Tibial nerve (tissue), 4 donors: ENCODE results near the gene METRN. TPM values are rescaled to one million over a fixed set of nuclear protein-coding genes. Genes with fewer than 3 reads are reported as not detected.
A peak's percentile ranks its signal among the peaks of the same experiment; 100 is the strongest.

ENCODE experiments used
- DNase-seq, 2 donors: peaks; one replicate each; pipeline ENCODE4 v3.0.0-alpha.2; 2019; ENCODE audit warnings: low spot score in 2 of 2
- H3K27ac ChIP-seq, 4 donors: fragments of 200-600 bp; sonication (generic) in 3 of 4; one replicate each; pipeline ENCODE4 v1.5.1; 2017 to 2019; ENCODE audit warnings: mild to moderate bottlenecking in 1 of 4
- H3K27me3 ChIP-seq, 2 donors: fragments of 200-600 bp; sonication (generic) in 1 of 2; one replicate each; pipeline versions ENCODE4 v1.5.1 to v1.6.0; 2017 to 2019
- H3K36me3 ChIP-seq, 3 donors: fragments of 200-600 bp; sonication (generic); one replicate each; pipeline ENCODE4 v1.5.1; 2018 to 2019
- H3K4me1 ChIP-seq, 4 donors: fragments of 200-600 bp; sonication (generic) in 3 of 4; one replicate each; pipeline ENCODE4 v1.5.1; 2017 to 2019
- H3K4me3 ChIP-seq, 4 donors: fragments of 200-600 bp; sonication (generic) in 3 of 4; one replicate each; pipeline ENCODE4 v1.5.1; 2017 to 2019; ENCODE audit warnings: mild to moderate bottlenecking in 1 of 4, moderate library complexity in 1 of 4
- H3K9me3 ChIP-seq, 4 donors: fragments of 200-600 bp; sonication (generic) in 3 of 4; one replicate each; pipeline ENCODE4 v1.5.1; 2017 to 2019
- EP300 ChIP-seq, 2 donors: sonication (generic); formaldehyde crosslinking; IDR thresholded peaks; one replicate each; pipeline ENCODE4 v1.6.1; 2017; ENCODE audit warnings: antibody characterized with exemption in 2 of 2, mild to moderate bottlenecking in 1 of 2
- POLR2A ChIP-seq, 2 donors: fragments of 450-650 bp; IDR thresholded peaks; one replicate each; pipeline ENCODE4 v1.6.1; 2017; ENCODE audit warnings: antibody characterized with exemption in 2 of 2, mild to moderate bottlenecking in 2 of 2, moderate library complexity in 2 of 2
- WGBS, 2 donors: methylation state at CpG; one replicate each; pipeline ENCODE4 v1.1.5; 2018; 5-methylcytosine and 5-hydroxymethylcytosine counted together
- total RNA-seq, 4 donors: library from RNA; depleted of rRNA; stranded (reverse); fragments of >200 nt; gene quantifications; one replicate each; pipeline ENCODE4 v1.1.0, GENCODE V29; 2016
- TF ChIP-seq, protein P1 (sequence below), 5 experiments: fragments of 200-600 bp in 3 of 5; fragments of 450-650 bp in 2 of 5; sonication (generic) in 3 of 5; IDR thresholded peaks; one replicate each; pipeline ENCODE4 v1.5.1; 2016 to 2019; ENCODE audit warnings: antibody characterized with exemption in 5 of 5, mild to moderate bottlenecking in 3 of 5, moderate library complexity in 2 of 5

METRN gene
- total RNA-seq, 4 donors from 2014 or later: 78.8 to 131 (median 108) TPM

DNA sequence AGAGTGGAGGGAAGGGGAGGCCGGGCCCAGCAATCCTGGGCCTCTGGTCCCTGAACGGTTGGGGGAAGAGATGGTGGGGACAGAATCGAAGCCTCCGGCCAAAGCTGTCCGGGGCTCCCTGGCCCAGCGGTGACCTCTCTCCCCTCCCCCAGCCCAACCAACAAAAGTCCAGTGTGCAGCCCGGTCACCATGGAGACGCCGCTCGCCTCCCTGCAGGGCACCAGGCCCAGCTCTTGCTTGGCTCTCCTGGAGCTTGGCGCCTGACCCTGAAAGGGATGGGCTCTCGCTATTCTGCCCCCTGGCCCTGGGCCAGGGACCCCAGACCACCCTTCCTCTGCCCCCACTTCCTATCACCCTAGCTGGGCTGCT is 1.3 kb downstream of the METRN start:
- Histone ChIP-seq H3K36me3 (no peaks in the 10 kb centered on the region), H3K4me3 (peak overlapping the region; percentile 49 to 89 (median 66)), H3K27ac (peak overlapping the region; percentile 55 to 88 (median 81)), H3K27me3 (peaks cover 0 to 5% of the 10 kb centered on the region in 2 donors), H3K4me1 (peaks cover 0 to 74% (median 43%) of the 10 kb centered on the region in 4 donors), H3K9me3 (no peaks in the 10 kb centered on the region)
- TF ChIP-seq EP300 (IDR thresholded peaks at IDR 0.05): peak in 1 of 2 donors; percentile 53
- TF ChIP-seq, protein P1, sequence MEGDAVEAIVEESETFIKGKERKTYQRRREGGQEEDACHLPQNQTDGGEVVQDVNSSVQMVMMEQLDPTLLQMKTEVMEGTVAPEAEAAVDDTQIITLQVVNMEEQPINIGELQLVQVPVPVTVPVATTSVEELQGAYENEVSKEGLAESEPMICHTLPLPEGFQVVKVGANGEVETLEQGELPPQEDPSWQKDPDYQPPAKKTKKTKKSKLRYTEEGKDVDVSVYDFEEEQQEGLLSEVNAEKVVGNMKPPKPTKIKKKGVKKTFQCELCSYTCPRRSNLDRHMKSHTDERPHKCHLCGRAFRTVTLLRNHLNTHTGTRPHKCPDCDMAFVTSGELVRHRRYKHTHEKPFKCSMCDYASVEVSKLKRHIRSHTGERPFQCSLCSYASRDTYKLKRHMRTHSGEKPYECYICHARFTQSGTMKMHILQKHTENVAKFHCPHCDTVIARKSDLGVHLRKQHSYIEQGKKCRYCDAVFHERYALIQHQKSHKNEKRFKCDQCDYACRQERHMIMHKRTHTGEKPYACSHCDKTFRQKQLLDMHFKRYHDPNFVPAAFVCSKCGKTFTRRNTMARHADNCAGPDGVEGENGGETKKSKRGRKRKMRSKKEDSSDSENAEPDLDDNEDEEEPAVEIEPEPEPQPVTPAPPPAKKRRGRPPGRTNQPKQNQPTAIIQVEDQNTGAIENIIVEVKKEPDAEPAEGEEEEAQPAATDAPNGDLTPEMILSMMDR (IDR thresholded peaks at IDR 0.05): no peak
- peak in 1 of 2 donors; percentile 38 for DNase-seq
- 8 to 10% methylated on average over 4 to 7 of the region's 12 CpGs for WGBS, 2 donors

DNA sequence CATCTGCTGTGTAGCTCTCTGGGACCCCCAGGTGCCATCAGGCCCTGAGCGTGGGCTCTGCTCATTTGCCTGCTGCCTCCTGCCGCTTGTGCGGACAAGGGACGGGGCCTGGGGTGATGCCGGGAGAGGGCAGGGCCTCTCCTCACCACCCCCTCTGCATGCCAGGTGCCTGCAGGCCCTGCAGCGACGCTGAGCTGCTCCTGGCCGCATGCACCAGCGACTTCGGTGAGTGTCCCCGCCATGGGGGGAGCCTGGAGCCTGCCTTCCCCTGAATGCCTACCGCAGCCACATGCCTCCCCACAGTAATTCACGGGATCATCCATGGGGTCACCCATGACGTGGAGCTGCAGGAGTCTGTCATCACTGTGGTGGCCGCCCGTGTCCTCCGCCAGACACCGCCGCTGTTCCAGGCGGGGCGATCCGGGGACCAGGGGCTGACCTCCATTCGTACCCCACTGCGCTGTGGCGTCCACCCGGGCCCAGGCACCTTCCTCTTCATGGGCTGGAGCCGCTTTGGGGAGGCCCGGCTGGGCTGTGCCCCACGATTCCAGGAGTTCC is 1.9 kb downstream of the METRN start:
- peak overlapping the region in 3 of 4 donors; percentile 49 to 89 (median 68) for H3K4me3 ChIP-seq
- no peaks in the 10 kb centered on the region for H3K27me3 ChIP-seq
- H3K9me3 ChIP-seq: no peaks in the 10 kb centered on the region
- peaks cover 0 to 74% (median 46%) of the 10 kb centered on the region in 4 donors for H3K4me1 ChIP-seq
- WGBS, 2 donors: 52 to 76% methylated on average over 21 to 28 of the region's 29 CpGs
- H3K36me3 ChIP-seq: no peaks in the 10 kb centered on the region
- no peak for DNase-seq
- TF ChIP-seq, protein P1 (IDR thresholded peaks at IDR 0.05): no peak
- TF ChIP-seq EP300 (IDR thresholded peaks at IDR 0.05) (no peak), POLR2A (IDR thresholded peaks at IDR 0.05) (no peak)
- H3K27ac ChIP-seq: peak overlapping the region; percentile 46 to 88 (median 72)

DNA sequence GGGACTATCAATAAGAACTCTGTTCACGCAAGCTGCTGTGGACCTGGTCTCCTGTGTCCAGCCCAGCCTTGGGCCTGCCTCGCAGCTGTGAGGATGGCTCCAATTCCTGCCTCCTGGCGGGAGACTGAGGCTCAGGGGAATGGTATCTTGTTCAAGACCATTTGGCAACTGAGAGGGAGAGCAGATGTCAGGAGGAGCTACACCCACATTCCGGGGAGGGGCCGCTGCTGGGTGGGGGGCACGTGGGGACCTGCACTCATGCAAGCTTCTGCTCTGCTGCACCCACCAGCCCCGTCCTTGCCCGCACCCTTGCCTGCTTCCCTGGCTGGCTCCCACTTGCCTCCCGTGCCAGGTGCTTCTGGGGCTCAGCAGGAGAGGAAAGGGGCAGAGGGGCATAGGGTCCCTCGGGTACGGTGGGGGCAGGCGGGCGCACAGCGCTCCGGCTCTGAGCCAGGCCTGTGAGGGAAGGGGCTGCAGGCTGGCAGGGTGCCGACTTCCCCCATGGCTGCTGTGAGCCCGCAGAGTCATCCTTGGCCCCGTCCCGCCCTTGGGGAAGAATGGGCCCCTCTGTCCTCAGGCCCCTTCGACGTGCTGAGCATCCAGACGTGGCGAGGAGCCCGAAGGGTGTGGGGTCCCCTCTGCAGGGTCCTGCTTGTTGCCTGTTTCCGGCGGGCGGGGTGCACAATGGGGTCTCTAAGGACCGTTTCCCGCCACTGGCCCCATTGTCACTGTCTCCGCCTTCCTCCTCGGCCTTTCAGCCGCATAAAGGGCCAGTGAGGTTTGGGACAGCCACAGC is 2.7 kb downstream of the METRN start:
- TF ChIP-seq EP300 (IDR thresholded peaks at IDR 0.05): no peak
- TF ChIP-seq, protein P1 (IDR thresholded peaks at IDR 0.05): no peak
- TF ChIP-seq POLR2A (IDR thresholded peaks at IDR 0.05): no peak
- Histone ChIP-seq H3K4me3 (peak overlapping the region in 1 of 4 donors; percentile 89), H3K9me3 (no peaks in the 10 kb centered on the region), H3K27ac (peak overlapping the region in 3 of 4 donors; percentile 60 to 88 (median 88)), H3K4me1 (peaks cover 0 to 77% (median 47%) of the 10 kb centered on the region in 4 donors), H3K36me3 (no peaks in the 10 kb centered on the region), H3K27me3 (no peaks in the 10 kb centered on the region)
- no peak for DNase-seq
- 35 to 57% methylated on average over 21 to 25 of the region's 32 CpGs for WGBS, 2 donors

DNA sequence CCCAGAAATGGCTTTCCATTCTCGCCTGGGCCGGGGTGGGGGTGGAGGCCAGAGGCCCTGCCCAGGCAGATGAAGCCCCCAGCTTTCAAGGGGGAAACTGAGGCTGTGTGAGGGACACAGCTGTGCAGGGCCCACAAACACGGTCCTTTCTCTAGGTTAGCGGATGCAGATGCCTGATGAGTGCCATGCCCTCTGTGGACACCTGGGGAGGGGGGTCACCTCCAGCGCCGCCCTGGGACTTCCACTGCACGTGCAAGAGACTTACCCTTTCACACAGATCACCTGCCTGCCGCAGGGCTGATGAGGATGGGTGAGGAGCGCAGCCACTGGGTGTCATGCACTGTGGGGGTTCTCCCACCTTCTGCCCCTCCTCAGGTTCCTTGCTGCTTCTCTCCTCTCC is 3.5 kb downstream of the METRN start:
- H3K27ac ChIP-seq: peak overlapping the region in 3 of 4 donors; percentile 60 to 88 (median 88)
- H3K36me3 ChIP-seq: no peaks in the 10 kb centered on the region
- H3K9me3 ChIP-seq: no peaks in the 10 kb centered on the region
- WGBS, 2 donors: 57 to 85% methylated on average over 6 to 8 of the region's 9 CpGs
- H3K4me1 ChIP-seq: peaks cover 0 to 77% (median 47%) of the 10 kb centered on the region in 4 donors
- H3K4me3 ChIP-seq: no peak overlapping the region
- no peak for DNase-seq
- TF ChIP-seq, protein P1 (IDR thresholded peaks at IDR 0.05): no peak
- TF ChIP-seq POLR2A (IDR thresholded peaks at IDR 0.05): no peak
- no peak for TF ChIP-seq EP300 (IDR thresholded peaks at IDR 0.05)
- no peaks in the 10 kb centered on the region for H3K27me3 ChIP-seq

DNA sequence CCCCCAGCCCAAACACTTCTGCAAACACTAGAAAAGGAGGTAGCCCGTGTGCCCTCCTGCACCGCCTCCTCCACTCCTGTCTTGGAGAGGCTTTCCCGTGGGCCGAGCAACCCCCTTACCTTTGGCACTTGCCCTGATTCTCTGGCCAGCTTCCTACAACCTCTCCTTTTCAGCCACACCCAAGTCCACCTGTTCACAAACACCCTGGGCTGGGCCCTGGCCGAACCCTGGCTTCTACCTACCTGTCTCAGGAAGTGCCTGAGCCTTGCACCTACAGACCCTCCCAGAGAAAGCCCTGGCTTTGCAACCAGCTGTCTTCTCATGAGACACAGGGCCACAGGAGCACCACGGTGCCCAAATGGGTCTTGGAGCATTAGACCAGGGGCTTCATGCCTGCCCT is 4.0 kb downstream of the METRN start:
- H3K36me3 ChIP-seq: no peaks in the 10 kb centered on the region
- H3K27ac ChIP-seq: peak overlapping the region in 2 of 4 donors; percentile 88
- H3K9me3 ChIP-seq: no peaks in the 10 kb centered on the region
- H3K27me3 ChIP-seq: no peaks in the 10 kb centered on the region
- H3K4me3 ChIP-seq: no peak overlapping the region
- H3K4me1 ChIP-seq: peaks cover 0 to 75% (median 47%) of the 10 kb centered on the region in 4 donors
- no peak for DNase-seq
- 62 to 77% methylated on average over 6 of the region's 6 CpGs for WGBS, 2 donors
- TF ChIP-seq EP300 (IDR thresholded peaks at IDR 0.05) (no peak), POLR2A (IDR thresholded peaks at IDR 0.05) (no peak)
- TF ChIP-seq, protein P1 (IDR thresholded peaks at IDR 0.05): no peak
